ENCODE data around the gene NPAS2.
A peak's percentile ranks its signal among the peaks of the same experiment; 100 is the strongest.

The NPAS2 gene, protein sequence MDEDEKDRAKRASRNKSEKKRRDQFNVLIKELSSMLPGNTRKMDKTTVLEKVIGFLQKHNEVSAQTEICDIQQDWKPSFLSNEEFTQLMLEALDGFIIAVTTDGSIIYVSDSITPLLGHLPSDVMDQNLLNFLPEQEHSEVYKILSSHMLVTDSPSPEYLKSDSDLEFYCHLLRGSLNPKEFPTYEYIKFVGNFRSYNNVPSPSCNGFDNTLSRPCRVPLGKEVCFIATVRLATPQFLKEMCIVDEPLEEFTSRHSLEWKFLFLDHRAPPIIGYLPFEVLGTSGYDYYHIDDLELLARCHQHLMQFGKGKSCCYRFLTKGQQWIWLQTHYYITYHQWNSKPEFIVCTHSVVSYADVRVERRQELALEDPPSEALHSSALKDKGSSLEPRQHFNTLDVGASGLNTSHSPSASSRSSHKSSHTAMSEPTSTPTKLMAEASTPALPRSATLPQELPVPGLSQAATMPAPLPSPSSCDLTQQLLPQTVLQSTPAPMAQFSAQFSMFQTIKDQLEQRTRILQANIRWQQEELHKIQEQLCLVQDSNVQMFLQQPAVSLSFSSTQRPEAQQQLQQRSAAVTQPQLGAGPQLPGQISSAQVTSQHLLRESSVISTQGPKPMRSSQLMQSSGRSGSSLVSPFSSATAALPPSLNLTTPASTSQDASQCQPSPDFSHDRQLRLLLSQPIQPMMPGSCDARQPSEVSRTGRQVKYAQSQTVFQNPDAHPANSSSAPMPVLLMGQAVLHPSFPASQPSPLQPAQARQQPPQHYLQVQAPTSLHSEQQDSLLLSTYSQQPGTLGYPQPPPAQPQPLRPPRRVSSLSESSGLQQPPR

DNA sequence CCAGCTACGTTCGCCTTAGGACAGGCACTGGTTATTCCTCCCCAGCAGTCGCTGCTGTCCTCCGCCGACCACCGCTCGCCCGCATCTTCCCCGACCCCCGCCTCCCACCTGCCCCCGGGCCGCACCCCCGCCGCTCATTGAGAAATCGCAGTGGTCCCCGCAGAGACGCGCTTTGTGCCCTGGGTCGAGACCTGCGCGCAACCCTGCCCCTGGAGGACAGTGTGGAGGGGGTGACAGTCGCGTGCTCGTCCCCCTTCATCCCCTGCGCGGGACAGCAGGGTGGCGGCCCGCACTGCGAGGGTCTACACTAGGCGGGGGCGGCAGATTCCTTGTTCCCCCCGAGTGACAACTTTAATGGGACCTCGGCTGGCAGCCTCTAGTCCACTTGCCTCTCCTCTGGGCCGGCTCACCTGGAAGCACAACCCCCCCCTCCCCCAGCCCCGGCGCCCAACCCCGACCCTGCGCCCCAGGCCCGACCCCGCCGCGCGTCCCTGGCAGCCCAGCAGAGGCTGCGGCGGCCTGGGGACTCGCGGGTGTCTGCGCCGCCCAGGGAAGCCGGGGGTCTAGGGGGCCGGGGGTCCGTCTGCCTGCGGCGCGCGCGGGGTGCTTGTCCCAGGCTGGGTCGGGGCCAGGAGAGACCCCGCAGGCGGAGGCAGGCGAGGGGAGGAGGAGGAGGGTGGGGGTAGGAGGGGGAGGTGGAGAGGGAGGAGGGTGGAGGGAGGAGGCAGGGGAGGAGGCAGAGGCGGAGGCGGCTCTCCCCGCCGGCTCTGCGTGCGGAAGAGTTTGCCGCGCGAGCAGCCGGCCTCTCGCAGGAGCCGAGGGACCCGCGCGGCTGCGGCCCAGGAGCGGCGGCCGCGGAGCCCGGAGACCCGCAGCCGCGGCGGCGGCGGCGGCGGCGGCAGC, at the start of gene NPAS2:
Gene NPAS2 (plus strand): TSS at position 770 of the 903 bp plus-strand sequence. CDS start 84,616 bp downstream, outside the sequence.
- no peak for DNase-seq (ENCODE audit: low read depth)

DNA sequence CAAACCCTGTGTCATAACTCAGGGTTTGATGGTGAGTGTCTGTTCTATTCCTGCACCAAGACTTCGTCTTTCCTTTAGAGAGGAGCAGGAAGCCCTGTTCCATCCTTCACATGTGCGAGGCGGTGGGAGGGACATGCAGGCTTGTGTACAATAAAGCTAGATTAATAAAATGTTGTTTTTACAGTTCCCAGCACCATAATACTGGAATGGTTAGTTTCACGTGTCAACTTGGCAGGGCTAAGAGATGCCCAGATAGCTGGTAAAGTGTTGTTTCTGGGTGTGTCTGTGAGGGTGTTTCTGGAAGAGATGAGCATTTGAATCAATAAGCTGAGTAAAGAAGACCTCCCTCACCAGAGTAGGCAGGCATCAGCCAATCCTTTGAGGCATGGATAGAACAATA, 48.8 kb upstream of the NPAS2 start:
- DNase-seq (ENCODE audit: low read depth), result no peak

DNA sequence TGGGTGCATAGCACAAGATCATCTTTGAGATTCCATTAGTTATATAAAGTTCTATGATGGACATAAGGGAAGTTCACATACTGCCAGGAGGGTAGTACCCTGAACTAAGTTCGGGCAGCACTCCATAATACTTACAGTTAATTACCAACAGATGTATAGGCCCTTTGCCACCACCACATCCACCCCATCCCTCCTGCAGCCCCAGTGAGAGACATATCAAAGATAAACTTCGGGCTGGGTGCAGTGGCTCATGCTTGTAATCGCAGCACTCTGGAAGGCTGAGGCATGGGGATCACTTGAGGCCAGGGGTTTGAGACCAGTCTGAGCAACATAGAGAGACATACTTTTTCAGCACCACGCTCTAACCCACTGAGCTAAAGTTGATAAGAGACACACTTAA, 46.4 kb upstream of the NPAS2 start:
- DNase-seq (ENCODE audit: low read depth), result no peak

DNA sequence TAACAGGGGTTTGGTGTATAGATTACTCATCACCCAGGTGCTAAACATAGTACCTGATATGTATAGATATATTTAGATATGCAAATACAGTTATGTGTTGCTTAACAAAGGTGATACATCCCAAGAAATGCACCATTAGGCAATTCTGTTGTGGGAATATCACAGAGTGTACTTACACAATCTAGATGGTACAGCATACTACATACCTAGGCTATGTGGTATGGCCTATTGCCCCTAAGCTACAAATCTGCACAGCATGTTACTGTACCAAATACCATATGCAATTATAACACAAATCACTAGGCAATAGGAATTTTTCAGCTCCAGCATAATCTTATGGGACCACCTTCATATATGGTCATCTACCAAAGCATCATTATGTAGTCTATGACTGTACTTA, 43.5 kb upstream of the NPAS2 start:
- no peak for DNase-seq (ENCODE audit: low read depth)

DNA sequence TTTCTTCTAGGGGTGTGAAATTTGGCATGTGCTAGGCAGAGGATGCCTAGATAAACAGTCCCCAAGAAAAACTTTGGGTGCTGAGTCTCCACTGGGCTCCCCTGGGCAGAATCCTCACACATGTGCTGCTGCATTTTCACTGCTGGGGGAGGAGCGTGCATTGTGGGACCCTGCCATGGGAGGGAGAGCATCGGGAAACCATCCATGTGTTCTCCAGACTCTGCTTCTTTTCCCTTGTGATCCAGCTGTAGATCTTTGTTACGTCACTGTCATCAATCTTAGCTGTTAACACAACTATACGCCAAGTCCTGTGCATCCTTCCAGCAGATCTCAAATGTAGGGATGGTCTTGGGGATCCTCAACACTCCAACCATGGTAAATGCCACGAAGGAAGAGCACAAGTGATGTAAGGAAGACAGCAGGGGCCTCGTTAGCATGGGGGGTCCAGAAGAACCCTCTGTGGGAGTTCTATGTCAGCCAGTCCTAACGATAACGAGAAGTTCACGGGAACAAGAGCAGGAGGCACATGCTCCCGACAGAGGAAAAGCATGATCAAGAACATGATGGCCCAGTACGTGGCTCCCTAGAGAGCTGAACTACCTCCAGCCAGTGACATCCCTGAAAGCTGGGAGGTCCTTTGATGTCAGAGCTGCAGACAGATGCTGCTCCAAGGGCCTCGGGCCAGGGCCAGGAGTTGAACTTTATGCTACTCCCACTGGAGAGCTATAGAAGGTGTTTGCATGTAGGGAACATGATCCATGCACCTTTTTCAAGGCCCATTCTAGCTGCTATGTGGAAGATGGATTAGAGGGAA, 41.1 kb upstream of the NPAS2 start:
- DNase-seq (ENCODE audit: low read depth), result no peak

DNA sequence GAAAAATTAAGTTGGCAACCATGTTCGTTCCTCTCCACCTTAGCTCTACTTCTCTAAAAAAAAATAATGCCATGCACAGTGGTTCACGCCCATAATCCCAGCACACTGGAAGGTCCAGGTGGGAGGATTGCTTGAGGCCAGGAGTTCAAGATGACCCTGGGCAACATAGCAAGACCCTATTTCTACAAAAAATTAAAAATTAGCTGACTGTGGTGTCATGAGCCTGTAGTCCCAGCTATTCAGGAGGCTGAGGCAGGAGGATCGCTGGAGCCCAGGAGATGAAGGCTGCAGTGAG, 40.1 kb upstream of the NPAS2 start:
- DNase-seq (ENCODE audit: low read depth), result no peak

DNA sequence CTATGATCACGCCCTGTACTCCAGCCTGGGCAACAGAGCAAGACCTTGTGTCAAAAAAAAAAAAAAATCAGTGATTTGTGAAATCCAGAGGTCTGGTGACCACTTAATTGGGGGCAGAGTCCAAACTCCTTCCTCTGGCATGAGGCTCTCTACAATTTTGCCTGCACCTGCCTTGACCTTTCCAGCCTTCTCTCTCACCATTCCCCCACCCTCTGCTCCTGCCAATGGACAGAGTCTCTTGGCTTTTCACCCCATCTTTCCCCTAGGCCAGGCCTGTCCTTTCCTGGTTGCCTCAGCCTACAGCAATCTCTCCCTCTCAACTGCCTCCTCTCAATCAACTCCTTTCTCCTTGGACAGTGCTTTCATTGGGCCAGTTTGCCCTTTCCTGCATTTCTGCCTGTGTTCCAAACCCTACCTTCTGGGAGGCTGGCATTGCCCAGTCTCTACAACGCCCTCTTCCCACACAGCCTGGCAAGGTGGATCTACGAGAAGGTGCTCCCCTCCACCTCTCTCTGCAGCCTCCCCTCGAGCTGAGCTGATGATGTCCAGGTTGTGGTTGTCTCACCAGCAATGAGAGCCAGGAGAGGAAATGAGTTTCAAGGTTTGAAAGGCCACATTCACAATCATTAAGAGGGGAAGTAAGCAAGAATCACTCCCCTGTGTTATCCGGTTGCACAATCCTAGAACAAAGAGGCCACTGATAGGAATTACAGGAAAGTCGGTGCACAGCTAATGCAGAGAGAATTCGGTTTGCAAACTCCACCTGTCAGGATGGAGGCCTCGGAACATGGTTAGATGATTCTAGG, 39.5 kb upstream of the NPAS2 start:
- DNase-seq (ENCODE audit: low read depth), result no peak

DNA sequence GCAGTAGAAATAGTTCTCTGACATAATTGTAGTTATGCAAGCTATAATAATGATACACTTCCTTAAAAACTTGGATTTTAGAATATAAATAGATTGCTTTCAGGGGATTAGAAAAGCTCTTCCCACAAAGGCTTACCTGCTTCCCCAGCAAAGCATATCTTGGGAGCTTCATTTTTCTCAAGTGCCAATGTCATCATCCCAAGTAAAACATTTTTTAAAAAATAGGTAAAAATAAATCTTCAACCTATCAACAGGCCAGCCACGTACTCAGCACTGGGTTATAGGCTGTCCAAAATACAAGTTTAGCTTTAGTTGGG, 39.0 kb upstream of the NPAS2 start:
- no peak for DNase-seq (ENCODE audit: low read depth)

DNA sequence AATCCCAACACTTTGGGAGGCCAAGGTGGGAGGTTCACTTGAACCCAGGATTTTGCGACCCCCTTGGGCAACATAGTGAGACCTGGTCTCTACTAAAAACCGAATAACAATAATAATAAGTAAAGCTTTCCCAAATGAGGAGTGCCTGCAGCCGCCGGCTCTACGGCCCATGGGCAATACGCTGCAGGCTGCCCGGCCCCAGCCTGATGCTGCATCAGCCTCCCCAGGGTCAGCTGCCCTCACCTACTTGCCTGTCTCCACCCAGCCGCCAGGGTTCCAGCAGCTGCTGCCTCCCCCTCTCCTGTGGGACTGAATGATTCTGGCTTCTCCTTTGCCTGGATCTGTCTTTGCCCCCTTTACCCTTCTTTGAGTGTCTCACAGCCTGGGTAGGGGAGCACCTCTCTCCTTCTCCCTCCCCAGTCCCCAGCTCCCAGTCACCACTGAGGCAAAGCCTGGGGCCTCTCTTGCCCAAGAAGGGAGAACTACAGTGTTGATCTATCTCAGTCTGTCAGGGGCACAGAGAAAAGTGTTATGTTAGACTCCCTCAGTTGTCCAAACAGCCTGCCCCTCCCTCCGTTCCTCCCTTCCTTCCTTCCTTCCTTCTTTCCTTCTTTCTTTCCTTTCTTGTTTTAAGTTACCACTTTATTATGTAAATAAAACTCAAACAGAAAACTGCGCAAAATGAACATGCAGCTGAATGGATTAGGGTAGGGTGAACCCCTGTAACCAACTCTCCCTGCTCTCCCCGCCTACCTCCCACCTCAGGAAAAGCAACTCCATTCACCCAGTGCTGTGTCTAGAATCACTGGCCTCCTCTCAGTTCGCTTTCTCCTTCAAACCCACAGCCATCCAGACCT, 38.2 kb upstream of the NPAS2 start:
- no peak for DNase-seq (ENCODE audit: low read depth)

DNA sequence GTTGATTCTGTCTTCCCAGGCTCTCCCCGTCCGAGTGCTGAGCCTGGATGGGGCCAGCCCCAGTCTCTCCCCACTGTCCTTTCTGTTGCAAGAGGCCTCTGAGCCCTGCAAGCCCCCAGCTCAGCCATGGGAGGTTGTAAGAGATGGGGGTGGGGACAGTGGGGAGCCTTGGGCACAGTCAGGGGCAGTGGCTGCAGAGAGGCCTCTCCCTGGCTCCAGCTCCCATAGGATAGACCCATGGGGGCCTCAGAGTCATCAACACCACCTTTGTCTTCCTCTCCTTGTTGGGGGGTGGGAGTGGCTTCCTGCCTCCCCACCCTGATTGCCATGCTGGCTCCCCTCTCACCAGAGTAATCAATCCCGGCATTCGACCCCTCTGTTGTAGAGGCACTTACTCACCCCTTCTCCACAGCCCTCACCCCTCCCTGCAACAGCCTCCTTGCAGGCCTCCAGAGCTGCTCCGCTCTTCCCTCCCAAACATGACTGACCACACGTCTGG, 37.5 kb upstream of the NPAS2 start:
- DNase-seq (ENCODE audit: low read depth), result no peak

DNA sequence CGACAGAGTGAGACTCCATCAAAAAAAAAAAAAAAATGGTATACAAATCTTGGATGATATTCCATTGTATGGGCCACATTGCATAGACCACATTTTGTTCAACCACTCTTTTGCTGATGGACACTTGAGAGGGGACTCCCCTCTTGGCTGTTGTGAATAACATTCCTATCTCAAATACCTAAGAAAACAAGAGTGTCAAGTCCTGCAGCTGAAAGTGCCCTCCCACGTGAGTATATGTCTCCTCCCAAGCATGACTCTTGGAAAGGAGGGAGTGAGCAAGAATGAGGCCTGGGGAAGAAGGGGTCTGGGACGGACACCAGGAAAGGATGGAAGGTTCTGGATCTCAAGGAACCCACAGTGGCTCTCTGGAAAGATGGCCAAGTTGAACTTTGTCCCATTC, 36.0 kb upstream of the NPAS2 start:
- no peak for DNase-seq (ENCODE audit: low read depth)

DNA sequence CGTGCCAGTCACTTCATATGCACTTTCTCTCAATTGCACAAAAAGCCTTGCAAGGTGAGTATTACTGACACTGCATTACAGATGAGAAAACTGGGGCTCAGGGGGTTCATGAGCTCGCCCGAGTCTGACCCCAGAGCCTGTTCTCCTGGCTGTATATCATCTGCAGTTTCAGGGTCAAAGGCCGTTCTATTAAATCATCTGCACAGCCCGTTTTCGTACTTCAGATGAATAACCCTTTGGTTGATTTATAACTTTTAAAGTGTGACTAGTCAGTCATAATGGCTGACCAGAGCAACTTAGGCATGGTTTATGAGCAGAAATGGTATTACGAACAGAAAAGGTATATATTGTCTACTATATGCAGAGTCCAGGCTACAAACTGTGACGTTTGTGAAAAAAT, 35.3 kb upstream of the NPAS2 start:
- no peak for DNase-seq (ENCODE audit: low read depth)

DNA sequence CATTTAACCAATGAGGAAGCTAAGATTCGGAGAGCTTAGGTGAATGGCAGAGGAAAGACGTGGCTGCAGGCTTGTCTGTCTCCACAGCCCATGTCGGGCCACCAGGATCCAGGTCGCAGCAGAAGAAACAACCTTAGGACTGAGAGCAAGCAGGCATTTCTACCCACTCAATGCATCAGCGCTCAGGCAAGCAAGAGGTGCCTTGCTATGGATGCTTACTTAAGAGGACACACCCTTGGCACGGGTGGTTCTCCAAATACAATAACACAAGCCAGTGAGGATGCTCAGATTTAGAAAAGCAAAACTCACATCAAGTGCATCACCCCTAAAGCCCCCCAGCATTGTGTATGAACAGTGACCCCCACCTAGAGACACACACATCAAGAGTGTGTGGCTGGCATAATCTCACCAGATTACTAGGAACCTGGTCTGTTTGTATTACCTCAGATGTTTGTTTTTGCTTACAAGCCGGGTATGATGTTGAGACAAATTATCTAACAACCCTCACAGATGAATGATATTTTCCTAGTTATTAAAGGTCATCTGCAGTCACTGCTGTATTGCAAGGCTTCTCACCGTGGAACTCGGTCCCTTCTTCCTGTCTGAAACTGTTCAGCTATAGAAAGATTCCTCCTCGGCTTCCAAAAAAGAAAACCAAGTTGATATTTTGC, 34.2 kb upstream of the NPAS2 start:
- no peak for DNase-seq (ENCODE audit: low read depth)

DNA sequence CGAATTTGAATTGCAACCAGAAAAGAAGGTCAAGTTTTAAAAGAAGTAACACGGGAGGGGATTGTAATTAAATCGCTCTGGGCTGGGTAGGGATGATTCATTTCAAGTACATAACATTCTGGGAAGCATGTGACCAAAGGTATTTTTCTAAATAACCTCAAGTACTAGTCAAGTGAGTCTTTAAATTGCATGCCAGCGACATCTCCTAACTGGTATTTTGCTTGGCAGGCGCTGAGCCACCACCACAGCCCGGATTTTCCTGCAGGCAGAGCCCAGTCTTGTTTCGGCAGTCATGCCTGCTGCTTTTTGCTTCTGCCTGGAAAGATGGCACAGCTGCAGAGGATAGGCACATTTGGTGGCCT, 33.7 kb upstream of the NPAS2 start:
- peak; percentile 25 for DNase-seq (ENCODE audit: low read depth)

DNA sequence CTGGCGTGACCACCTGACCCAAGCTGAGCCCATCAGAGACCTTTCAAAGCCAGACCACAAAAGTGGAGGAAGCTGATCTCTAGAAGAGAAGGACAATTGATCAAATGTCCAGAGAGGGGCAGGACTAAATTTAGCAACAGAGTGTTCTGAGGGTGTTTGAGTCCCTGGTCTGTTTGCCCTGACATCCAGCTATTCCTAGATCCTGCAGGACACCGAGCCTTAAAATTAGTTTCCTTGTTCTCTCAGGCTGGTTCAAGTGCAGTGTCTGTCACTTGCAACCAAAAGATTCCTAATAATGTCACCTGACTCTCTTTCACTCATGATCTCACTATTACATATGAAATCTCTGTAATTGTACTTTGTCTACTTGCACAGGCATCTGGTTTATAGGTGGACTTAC, 33.0 kb upstream of the NPAS2 start:
- DNase-seq (ENCODE audit: low read depth), result no peak

DNA sequence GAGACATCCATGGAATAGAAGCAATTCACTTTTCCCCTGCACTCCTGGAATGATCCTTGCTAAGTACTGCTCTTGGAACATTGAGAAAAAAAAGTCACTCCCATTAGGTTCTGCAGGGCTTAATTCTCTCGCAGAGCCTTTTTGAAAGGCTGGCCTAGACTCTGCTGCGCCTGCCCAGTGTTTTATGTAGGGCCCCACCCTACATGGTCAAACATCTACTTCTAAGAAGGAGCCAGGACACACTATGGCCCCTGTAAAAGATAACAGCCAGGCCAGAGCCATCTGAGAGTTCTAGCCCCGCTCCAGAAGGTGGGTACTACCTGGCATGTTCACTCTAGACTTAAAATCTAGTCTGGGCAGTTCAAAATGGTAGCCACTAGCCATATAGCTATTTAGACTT, 30.6 kb upstream of the NPAS2 start:
- no peak for DNase-seq (ENCODE audit: low read depth)

DNA sequence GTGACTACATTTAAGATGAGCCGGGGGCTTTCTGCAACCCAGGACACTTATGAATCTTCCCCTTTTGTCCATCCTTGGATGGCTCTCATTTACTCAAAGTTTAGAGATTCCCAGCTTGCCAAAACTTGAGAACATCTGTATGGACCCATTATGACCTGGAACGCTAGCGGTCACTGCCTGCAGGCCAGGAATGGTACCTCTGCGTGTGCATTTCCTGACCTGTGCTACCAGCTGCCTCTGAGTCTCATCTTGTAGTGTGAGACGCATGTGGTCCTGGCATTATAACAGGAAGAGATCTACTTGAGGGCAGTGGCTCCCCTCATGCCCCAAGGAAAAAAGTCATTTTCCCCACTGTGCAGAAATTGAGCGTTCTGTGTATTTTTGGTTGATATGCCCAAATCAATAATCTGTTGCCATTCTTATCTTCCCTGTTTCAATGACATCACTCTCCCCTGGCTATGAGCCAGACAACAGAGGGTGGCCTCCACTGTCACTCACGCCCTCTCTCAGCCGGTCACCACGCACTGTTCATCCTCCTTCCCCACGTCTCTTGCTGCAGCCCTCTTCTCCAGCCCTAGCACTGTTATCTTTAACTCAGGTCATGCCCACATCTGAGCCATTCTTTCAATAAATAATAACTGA, 28.5 kb upstream of the NPAS2 start:
- DNase-seq (ENCODE audit: low read depth), result no peak

DNA sequence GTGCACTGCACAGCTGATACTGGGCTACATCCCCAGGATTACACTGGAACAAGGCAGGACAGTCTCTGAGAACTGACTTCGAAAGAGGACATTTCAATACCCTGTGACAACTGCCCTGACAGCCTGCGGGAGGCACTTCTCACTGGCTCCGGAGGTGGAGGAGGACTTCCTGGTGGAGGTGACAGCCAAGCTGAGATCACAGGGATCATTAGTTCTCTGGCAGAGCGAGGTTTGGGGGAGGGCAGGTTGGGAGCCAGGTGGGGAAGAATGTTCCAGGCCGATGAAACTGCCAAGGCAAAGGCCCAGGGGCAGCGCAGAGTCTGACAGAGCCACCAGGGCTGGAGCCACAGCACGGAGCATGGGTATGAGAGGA, 28.0 kb upstream of the NPAS2 start:
- no peak for DNase-seq (ENCODE audit: low read depth)

DNA sequence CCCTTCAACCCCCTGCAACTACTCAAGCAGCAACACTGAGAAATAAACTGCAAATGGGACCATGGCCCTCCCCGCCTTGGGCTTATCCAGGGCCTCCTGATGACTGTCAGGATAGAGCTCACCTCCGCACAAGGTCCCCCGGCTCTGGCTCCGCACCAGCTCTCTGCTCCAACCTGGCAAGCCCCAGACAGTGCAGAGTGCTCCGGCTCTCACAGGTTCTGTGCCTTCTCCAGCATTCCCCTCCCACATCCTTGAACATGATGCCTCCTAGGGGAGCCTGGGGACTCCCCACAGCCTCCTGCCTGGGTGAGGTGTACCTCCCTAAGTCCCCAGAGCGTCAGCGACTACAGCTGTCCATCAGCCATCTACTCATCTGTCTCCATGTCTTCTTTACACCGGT, 26.7 kb upstream of the NPAS2 start:
- no peak for DNase-seq (ENCODE audit: low read depth)
